GM12878 (cell line): ENCODE data around the gene LATS2.

ENCODE experiments used
- RAD21 ChIP-seq: IDR thresholded peaks from 2 replicates; pipeline ENCODE4 v1.6.1; 2011; ENCODE audit warnings: mild to moderate bottlenecking, low read depth, low read length, moderate library complexity; ENCODE audit not compliant: insufficient read depth
- STAT1 ChIP-seq: fragments of 450-650 bp; conservative IDR thresholded peaks from 2 replicates; pipeline ENCODE4 v1.6.1; 2014; ENCODE audit warnings: antibody characterized with exemption, mild to moderate bottlenecking

GRCh38 chr13:21077076-21077787 lies 15.8 kb upstream of the LATS2 start:
- TF ChIP-seq RAD21 (no peak), STAT1 (no peak)
